Skin epidermis (tissue), 12 donors: ENCODE measurements around the gene RSPH9.
A peak's percentile ranks its signal among the peaks of the same experiment; 100 is the strongest.

ENCODE experiments used
- H3K27ac ChIP-seq, 21 experiments: fragments of 200-600 bp; sonication (generic) in 11 of 21; one replicate each; pipeline ENCODE4 v1.5.0; 2020; ENCODE audit warnings: mild to moderate bottlenecking in 3 of 21, inconsistent platforms in 2 of 21, moderate library complexity in 2 of 21
- H3K4me3 ChIP-seq, 7 experiments: fragments of 200-600 bp; sonication (generic) in 2 of 7; one replicate each; pipeline ENCODE4 v1.5.0; 2020; ENCODE audit warnings: inconsistent platforms in 2 of 7, mild to moderate bottlenecking in 2 of 7, moderate library complexity in 1 of 7

RSPH9 gene

DNA sequence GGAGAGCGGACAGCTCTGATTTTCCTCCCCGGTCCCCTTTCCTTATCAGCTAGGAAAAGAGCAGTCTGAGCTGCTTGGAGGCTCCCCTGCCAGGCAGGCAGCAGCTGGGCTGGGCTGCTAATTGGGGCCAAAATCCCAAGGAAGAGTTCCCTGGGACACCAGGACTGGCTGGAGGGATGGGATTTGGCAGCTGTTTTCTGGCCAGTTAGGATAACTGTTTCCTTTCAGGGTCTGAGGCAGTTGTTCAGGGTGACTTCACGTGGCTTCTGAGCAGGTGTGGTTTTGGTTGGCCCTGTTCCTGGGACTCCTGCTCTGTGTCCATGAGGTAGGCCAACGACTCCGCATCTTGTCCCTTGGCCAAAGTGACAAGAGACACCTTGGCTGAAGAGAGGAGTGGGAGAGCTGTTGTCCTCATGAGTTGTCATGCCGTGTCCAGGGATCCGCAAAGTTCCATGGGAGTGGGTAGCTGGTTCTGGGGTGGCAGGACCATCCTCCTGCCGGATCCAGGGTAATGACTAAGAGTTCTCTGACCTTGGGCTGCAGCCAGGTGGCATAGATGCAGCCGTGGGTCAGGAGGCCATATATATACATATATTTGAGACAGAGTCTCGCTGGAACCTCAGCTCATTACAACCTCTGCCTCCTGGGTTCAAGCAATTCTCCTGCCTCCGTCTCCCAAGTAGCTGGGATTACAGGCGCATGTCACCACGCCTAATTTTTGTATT is 21.5 kb downstream of the RSPH9 start:
- Histone ChIP-seq H3K27ac (no peak overlapping the region), H3K4me3 (no peak overlapping the region)

DNA sequence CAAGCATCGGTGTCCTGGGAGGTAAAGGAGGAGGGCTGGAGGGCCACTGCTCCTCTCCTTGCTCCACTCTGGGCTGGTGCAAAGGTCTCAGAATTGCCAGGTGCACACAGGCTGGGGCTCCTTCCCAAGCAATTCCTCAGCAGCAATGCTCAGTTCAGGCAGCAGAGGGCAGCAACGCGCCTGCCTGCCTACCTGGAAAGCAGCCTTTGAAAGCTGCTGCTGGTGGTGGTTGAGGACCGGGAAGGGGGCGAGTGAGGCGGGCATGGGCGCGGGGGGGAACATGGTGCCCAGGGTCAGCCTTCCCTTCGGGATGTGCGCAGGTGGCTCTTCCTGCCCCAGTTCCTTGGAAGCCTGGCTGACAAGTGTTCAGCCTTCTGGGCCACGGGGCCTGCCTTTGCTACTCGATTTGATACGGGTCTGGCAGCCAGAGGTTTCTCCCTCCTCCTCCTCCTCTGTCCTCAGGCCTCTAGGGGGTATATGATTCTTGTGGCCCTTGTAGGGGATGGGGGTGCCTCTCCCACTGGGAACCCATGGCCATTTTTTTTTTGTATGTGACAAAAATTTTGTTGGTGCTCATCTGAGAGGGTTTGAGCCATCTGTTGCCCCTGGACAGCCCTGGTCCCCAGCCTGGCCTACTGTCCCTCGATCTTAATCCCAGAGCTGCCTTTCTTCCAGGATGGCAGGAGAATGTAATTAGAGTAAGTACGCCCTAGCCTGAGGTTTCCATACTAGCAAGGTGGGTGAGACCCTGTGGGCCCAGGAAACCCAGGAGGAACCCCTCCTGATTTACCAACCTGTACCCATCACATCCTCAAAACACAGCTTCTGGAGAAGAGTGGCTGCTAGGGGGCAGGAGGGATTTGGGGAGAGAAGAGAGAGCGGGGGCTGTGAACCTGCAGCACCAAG is 22.7 kb downstream of the RSPH9 start:
- H3K27ac ChIP-seq, result peak overlapping the region in 8 of 21 experiments; percentile 11 to 78 (median 49)

DNA sequence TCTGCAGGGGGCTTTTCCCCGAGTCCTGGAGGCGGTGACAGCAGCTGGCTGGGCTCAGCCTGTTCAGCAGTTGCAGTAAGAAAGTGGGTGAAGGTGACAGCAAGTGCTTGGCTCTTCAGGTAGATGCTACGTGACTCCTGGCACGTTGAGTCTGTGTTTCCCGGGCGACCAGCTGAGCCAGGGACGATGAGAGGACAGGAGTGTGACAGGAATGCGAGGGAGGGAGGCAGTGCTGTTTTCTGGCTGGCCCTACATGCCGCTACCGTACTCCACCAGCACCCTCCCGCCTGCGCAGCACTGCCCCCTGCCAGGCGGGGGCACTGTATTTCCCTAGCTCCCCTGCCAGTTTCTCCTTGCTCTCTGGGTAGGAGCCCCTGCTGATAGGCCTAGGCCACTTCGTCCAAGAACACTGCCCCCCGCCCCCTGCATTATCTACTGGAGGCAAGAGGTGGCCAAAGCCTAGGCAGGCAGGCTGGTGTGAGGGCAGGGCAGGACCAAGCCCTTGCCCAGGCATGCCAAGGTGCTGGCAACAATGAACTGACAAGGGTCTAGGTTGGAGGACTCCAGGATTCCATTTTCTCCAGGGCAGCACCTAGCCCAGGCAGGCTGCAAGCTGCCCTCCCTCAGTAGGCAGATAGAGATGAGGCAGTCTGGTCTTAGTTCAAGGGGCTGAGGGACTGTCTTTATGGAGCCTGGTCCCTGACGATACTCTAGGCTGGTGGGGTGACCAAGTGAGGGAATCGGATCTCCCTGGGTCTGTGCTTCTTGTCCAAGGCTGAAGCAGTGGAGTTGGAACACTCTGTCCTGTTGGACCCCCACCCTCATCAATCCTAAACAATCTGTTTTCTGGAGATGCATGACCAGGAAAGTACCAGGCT is 23.6 kb downstream of the RSPH9 start:
- Histone ChIP-seq H3K27ac (peak overlapping the region in 15 of 21 experiments; percentile 26 to 78 (median 59)), H3K4me3 (no peak overlapping the region)

More for the DNA sequence above, 22.7 kb downstream of the RSPH9 start:
- no peak overlapping the region for H3K4me3 ChIP-seq

DNA sequence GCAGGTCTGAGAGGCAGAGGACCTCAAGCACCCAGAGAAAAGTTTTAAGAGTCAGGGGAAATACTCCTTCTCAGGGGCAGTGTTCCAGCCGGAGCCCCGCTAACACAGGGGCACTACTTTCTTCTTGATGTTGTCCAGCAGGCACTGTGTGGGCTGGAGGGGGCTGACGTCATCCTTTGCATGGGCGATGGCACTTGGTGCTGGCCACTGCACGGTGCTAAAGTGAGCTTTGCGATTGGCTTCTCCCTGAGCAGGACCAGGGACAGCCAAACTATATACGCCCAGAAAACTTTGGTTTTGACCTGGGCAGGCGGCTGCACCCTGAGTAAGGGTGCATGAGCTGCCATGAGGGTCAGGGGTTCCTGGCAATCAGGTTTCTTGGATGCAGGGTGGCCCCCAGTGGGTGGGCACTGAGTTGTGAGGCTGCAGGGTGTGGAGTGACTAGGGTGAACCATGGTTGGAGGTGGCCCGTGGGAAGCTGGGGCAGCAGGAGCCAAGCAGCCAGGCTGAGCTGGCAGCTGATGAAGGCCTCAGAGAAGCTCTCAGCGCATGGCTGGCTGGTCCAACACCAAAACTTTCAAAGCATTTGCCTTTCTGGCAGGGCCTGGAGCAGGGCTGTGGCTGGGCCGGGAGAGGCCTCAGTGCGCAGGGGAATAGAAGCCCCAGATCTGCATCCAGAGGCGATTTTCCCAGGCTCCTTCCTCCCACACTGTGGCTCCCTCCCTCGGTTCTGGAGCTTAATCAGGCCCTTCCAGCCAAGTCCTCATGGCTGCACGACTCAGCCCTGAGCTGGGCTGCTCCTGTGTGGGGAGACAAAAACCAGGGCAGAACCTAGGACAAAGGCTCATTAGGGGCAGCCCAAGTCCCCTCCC is 24.4 kb downstream of the RSPH9 start:
- H3K27ac ChIP-seq, result peak overlapping the region in 19 of 21 experiments; percentile 15 to 78 (median 59)
- H3K4me3 ChIP-seq, result no peak overlapping the region

DNA sequence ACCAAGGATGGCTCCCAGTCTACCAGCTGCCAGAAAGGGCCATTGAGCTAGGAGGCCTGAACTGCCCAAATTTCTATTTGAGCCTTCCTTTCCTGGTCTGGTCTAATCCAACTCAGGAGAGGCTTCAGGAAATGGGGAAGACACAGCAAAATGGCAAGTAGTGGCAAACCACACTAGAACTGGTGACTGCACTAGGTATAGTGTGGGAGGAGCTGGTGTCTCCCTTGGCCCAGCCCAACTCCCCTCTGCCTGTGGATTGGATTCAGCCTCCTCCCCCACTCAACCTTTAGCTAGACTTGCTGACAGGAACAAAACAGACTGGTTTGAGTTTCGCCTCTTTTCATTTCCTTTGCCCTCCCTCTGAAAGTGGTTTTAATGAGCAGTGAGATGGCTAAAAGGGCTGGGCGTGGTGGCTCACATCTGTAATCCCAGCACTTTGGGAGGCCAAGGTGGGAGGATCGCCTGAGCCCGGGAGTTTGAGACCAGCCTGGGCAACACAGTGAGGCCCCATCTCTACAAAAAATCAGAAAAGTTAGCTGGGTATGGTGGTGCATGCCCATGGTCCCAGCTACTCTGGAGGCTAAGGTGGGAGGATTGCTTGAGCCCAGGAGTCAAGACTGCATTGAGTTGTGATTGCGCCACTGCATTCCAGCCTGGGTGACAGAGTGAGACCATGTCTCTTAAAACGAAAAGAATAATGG is 25.2 kb downstream of the RSPH9 start:
- H3K27ac ChIP-seq, result peak overlapping the region in 19 of 21 experiments; percentile 15 to 78 (median 59)
- H3K4me3 ChIP-seq, result no peak overlapping the region

DNA sequence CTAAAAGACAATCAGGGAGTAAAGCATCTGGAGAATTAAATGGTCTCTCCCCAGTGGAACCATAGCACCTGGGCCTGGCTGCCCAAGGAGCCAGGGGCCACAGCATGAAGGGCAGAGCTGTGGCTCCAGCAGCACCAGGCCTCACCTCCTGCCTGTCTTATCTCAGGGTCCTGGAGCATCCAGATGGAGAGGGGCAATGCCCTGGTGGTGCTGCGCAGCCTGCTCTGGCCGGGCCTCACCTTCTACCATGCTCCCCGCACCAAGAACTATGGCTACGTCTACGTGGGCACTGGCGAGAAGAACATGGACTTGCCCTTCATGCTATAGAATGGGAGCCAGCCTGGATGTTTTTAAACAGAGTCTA is 25.8 kb downstream of the RSPH9 start:
- Histone ChIP-seq H3K27ac (peak overlapping the region in 8 of 21 experiments; percentile 1 to 78 (median 64)), H3K4me3 (no peak overlapping the region)

DNA sequence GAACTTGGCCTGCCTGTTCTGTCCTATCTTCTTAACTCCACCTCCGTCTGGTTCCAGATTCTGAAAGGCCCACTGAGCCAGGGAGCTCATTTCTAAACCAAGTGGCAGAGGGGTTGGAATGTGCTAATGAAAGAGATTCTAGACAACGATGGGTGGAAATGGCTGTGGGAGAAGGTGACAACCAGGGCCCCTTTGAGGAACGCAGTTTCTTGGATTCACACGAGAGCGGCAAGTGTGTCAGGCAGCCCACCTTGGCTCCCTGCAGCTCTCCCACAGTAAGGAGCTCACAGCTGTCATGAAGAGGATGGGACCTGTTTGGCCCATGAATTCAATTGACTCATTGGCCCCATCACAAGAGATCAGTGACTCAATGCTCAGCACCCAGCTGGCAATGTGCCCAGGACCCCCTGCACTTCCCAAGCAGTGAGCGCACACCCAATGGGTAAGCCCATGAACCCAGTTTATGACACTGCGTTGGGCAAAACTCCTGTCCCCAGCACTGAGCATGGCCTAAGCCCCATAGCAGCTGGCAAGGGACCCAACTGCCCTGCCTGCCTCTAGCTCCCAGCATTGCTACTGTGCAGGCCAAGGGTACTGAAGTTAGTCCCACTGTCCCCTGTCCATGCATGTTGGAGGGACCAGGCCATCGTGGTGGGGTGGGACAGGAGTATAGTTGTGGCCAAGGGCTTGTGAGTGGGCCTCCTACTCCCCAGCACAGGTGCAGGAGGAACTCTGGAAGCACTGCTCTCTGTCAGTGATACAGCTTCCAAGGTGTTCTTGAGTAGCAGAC is 26.4 kb downstream of the RSPH9 start:
- Histone ChIP-seq H3K4me3 (no peak overlapping the region), H3K27ac (peak overlapping the region in 7 of 21 experiments; percentile 1 to 78 (median 63))

DNA sequence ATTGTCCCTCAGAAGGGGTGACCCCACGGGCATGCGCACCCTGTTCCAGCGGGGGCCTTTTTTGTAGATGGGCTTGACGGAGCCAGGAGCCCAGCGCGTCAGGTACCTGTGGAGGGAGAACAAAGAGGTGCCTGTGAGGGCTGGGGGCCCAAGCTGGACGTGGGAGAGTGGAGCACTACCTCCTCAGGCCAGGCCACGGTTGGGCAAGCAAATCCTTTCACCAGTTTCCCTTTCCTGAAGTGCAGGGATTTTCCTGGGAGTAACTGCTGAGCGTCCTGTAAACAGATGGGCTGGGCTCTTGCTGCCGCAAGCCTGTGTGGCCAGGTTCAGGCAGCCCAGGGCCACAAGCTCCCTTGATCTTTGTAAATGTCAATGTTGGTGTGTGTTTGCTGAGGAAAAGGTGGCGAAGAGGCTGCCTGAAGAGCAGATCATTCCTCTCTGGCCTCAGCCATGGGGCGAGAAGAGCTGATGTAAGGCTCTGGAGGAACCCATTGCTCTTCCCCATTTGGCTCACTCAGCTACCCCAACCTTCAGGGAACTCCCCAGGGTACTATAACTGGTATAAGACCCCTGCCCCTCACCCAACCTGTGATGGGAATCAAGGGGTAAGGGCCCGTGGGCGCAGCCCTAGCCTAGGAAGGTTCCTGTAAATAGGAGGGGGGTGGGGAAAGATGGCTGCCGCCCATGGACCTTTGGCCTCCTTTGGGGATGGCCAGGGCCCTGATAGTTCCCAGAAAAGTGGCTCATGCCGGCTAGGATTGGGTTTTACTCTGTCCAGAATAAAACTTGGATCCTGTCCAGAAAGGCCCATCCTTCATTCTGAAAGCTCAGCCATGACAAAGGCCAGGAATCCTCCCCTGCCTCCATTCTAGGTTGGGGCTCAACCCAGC is 27.2 kb downstream of the RSPH9 start:
- H3K27ac ChIP-seq, result peak overlapping the region in 5 of 21 experiments; percentile 19 to 60 (median 37)
- H3K4me3 ChIP-seq, result no peak overlapping the region

DNA sequence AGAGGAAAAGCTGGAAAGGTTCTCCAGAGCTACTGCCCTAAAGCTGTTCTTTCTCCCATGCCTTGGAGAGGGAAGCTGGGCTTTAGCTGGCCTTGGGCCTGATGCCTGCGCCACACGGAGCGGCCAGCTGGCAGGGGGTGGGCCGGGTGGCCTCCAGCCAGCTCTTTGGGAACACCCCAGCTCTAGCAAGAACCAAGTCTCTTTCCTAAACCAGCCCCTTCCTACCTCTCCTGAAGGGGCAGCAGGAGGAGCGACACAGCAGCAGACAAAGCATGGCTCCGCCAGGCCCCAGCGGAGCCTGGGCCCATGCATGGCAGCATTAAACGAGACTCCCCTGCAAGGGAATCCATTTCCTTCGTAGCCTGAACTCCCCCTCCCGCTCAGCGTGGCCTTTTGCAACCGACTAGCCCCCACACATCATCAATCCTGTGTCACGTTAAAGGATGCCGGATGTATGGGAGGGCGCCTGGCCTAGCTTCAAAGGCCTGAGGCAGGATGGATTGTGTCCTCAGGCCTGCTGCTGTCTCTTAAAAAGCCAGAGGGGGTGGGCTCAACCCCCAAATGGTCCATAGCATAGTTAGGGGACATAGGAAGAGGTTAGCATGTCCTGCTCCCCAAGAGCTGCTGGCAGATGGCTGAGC is 28.7 kb downstream of the RSPH9 start:
- H3K27ac ChIP-seq, result peak overlapping the region in 1 of 21 experiments; percentile 60

DNA sequence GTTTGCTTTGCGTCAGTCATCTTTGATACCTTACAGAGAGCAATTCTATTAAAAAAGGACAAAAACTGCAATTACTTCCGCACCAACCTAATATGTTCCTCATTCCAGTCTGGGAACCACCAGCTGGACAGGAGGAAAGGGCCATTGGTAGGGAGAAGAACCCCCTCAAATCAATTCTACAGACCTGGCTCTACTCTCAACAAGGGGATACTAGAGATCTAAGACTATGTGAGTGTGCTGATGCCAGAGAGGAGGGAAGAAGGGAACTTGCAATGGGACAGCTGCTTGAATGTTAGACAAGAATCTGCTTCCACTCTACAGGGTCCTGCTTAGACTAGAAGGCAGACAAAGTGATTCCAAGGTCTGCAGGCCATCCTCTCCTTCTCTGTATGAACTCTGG is 29.5 kb downstream of the RSPH9 start:
- Histone ChIP-seq H3K4me3 (no peak overlapping the region), H3K27ac (no peak overlapping the region)

More for the DNA sequence above, 28.7 kb downstream of the RSPH9 start:
- H3K4me3 ChIP-seq, result no peak overlapping the region

DNA sequence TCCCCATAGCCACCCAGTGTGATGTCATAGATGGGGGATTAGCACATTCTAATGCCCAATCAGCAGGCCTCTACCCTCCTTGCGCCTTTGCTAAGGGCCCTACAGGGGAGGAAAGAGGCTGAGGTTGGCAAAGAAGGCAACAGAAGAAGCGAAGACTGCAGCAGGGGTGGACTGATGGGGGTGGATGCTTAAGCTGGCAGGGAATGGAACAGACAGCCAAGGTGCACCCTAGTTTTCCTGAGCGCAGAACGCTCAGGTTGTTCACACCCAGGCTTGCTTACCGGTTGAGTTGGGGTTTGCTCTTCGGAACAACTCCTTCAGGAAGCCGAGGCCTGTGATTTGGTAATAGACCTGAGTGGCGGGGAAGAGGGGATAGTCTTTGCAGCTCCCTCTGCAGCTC is 30.1 kb downstream of the RSPH9 start:
- H3K4me3 ChIP-seq, result no peak overlapping the region
- H3K27ac ChIP-seq, result no peak overlapping the region

DNA sequence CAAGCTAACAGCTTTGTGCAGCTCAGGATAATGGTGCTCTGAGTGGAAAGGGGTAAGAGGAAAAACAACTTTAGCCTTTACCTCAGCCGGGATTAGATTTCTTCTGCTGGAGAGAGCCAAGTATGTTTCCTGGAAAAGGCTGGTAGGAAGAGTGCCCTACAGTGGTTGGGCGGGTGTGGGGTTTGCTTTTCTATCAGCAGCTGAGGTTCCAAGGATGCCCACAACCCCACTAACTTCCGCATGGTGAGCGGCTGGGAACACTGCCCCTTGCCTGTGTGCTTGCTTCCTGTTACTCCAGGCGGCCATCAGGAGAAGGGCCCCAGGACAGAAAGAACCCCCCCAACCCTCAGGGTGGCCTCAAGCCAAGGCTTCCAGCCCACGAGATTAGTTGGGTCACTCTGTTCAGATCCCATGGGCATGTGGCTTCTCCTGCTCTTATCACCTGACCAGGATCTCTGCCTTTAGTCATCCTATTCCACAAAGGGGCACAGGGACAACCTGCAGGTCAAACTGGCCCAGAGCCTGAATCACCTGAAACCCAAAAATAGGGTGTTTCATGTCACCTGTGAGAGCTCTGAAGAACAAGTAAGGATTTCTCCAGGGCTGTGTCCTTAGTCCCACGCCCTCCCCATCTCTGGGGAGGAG is 32.2 kb downstream of the RSPH9 start:
- Histone ChIP-seq H3K4me3 (no peak overlapping the region), H3K27ac (no peak overlapping the region)

DNA sequence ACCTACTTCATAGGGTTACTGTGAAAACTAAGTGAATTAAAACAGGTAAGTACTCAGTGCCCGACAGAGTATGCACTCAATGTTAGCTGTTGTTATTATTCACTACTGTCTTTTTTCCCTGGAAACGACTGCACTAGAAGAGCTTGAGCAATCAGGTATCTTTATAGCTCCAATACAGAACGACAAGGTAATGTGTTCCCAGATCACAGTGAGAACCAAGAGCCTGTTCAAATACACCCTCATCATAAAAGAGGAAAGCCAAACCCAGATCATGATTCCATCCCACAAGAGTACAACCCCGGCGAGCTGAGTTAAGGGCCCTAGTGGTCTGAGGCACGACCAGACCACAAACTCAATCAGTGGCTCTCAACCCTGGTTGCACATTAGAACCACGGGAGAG is 32.9 kb downstream of the RSPH9 start:
- H3K27ac ChIP-seq, result no peak overlapping the region
- H3K4me3 ChIP-seq, result no peak overlapping the region

DNA sequence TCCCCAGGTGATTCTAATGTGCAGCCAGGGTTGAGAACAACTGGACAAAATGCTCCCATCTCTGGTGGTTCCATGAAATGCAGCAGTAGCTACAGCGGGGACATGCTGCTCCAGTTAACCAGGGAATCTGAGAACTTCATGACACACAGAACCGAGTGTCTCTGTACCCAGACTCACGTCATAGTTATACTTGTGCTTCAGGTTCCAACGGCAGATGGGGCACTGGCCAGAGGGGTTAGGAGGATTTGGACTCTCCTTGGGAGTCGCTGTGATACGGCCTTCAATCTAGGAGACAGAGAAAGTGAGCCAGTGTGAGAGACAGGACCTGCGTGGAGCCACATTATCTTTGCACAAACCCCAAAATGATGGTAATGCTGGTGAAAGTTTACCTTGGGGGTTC is 33.5 kb downstream of the RSPH9 start:
- H3K27ac ChIP-seq, result no peak overlapping the region
- H3K4me3 ChIP-seq, result no peak overlapping the region

DNA sequence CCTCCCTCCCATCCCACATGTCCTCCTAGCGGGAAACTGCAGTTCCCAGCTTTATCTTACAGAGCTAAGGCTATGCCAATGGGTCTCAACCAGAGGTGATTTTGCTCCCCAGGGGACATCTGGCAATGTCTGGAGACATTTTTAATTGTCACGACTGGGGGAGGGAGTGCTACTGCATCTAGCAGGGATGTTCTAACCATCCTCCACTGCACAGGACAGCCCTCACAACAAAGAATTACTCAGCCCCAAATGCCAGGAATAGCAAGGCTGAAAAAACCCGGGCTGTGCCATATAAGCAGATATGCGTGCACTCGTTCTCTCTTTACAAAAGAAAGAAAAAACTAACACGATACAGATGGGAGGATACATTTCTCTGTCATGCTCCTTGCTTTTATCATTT is 34.2 kb downstream of the RSPH9 start:
- Histone ChIP-seq H3K4me3 (no peak overlapping the region), H3K27ac (no peak overlapping the region)
